Astrocyte of the cerebellum (primary cell): ENCODE data around the gene MAPKAPK2.
"Not testable (repeated sequence)": the region's sequence is repeated elsewhere in the genome, so short reads cannot be mapped to it uniquely, and the experiment has no call there.

Source experiments
- DNase-seq: peaks from one replicate; pipeline ENCODE4 v3.0.0-alpha.2; 2011; ENCODE audit warnings: low read depth
- H3K4me3 ChIP-seq: 2 replicates; pipeline ENCODE4 v1.5.1; 2011; ENCODE audit warnings: mild to moderate bottlenecking, low read depth, low read length, moderate library complexity
- in situ Hi-C: cut with HindIII; loops from 2 replicates; pipeline ENCODE4 v1.10.0; 2017; ENCODE audit warnings: low sequenced_read_pairs
- TF ChIP-seq, protein P1 (sequence below): IDR thresholded peaks from 2 replicates; pipeline ENCODE4 v1.5.1; 2012; ENCODE audit warnings: low read length, low read depth, moderate library complexity, mild to moderate bottlenecking; ENCODE audit errors: missing control alignments

The MAPKAPK2 gene

DNA sequence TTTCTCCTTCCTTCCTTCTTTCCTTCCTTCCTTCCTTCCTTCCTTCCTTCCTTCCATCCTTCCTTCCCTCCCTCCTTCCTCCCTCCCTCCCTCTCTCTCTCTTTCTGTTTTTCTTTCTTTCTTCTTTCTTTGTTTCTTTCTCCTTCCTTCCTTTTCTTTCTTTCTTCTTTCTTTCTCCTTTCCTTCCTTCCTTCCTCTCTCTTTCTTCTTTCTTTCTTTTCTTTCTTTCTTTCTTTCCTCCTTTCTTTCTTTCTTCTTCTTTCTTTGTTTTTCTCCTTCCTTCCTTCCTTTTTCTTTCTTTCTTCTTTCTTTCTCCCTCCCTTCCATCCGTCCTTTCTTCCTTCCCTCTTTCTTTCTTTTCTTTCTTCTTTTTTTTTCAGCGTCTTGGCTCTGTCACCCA lies 67.8 kb downstream of the MAPKAPK2 start:
- DNase-seq: no peak
- TF ChIP-seq, protein P1, sequence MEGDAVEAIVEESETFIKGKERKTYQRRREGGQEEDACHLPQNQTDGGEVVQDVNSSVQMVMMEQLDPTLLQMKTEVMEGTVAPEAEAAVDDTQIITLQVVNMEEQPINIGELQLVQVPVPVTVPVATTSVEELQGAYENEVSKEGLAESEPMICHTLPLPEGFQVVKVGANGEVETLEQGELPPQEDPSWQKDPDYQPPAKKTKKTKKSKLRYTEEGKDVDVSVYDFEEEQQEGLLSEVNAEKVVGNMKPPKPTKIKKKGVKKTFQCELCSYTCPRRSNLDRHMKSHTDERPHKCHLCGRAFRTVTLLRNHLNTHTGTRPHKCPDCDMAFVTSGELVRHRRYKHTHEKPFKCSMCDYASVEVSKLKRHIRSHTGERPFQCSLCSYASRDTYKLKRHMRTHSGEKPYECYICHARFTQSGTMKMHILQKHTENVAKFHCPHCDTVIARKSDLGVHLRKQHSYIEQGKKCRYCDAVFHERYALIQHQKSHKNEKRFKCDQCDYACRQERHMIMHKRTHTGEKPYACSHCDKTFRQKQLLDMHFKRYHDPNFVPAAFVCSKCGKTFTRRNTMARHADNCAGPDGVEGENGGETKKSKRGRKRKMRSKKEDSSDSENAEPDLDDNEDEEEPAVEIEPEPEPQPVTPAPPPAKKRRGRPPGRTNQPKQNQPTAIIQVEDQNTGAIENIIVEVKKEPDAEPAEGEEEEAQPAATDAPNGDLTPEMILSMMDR: no peak
- in situ Hi-C loops: no loop called here
- H3K4me3 ChIP-seq: no peak overlapping the region

DNA sequence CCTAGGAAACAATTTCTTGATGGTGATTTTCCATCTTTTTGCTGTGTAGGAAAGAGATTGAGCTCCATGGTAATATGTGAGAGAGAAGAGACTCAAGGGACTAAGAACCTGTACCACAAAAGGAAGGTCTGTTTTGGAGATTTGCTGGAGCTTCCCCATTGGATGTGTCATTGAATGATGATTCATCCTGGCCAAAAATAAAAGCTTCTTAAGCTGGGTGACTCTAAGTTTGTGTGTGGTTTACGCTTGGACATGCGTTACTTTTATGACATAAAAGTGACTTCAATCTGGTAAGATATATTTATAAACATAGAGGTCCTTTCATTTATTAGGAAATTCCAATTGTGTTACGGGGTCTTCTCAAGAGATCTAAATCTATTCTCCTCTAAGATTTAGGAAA lies 68.4 kb downstream of the MAPKAPK2 start:
- no peak overlapping the region for H3K4me3 ChIP-seq
- in situ Hi-C loops: no loop called here
- no peak for DNase-seq
- TF ChIP-seq, protein P1: no peak

DNA sequence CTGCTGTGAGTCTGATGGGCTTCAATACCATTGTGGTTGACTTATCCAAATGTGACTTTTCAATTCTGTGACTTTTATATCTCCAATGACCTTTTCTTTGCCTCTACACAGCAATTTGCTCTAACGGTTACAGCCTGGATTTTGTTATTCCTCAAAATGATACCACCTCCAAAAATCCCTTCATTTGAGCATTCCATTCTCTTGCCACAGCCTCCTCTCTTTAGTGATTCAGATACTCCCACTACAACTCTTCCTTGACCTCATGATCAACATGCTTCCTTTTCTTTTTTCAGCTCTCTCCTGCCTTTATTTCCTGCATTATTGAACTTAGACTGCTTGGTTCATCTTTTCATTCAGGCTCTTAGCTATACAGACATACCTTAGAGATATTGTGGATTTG lies 69.3 kb downstream of the MAPKAPK2 start:
- TF ChIP-seq, protein P1: no peak
- H3K4me3 ChIP-seq: no peak overlapping the region
- in situ Hi-C loops: no loop called here
- DNase-seq: no peak

DNA sequence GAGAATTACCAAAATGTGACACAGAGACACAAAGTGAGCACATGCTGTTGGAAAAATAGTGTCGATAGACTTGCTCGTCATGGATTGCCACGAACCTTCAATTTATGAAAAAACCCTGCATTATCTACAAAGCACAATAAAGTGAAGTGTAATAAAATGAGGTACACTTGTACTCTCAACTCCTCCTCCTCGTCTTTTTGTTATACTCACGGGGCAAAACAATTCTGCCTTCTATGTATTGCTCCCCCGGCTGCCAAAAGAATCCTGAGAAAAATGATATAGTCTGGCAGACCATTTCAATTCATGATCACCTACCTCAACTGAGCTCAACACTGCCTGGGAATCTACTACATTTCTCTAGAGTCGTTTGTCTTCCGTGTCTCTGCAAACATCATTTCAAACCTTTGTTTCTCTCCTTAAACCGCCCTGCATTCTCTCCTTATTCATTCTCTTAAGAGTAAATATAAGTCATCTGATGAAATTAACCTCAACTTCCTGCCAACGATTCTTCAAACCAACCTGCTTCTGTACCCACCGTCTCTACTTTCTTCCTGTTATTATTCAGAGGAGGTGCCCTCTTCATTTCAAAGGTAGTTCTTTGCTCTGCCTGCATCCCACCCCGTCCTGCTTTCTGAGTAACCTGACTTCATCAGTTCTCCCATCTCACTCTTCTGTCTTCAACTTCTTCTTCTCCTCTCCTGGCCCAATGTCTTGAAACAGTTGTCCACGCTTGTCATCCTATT lies 73.0 kb downstream of the MAPKAPK2 start:
- H3K4me3 ChIP-seq: no peak overlapping the region
- in situ Hi-C loops: no loop called here
- no peak for DNase-seq
- TF ChIP-seq, protein P1: no peak

DNA sequence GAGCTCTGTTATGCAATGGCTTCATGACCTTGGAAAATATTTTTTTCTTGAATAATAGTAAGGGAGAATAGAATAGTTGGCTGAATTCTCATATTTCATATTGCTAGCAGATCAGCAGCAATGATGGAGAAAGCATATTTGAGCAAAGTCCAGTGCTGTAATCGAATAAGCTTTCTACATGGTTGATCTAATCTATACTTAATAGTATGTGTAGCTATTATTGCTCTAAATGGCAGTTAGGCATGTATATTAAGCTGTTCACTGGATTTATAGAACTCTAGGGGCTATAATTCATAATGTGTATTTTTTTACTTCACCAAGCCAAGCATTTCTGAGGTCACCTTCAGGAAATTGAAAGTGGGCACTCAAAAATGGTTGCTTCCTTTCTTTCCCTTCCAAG lies 75.9 kb downstream of the MAPKAPK2 start:
- TF ChIP-seq, protein P1: no peak
- no peak for DNase-seq
- H3K4me3 ChIP-seq: no peak overlapping the region
- in situ Hi-C loops: no loop called here

DNA sequence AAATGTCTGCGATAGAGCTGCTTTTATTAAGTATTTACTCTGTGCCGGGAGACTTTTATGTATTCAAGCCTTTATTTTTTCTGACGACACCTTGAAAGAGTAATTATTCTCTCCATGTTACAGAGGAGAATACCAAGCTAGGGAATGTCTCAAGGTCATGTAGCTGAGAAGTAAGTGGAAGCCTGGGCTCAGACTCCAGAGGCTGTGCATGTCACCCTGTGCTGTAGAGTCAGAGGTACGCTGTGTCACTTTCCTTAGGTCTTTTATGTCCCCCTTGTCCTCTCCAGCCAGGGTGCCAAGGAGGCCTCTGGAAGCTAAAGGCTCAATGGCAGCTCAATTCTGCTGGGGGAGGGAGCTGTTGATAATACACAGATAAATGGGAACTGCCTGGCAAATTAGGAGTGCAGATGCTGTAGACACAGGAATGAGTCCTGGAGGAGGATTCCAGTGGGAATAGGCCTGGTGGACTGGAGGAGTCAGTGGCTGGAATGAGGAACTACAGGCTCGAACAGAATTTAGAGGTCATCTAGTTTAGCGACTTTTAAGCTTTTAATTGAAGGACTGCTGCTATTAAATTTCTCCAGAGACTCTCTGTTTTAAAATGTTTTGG lies 76.6 kb downstream of the MAPKAPK2 start:
- TF ChIP-seq, protein P1: no peak
- H3K4me3 ChIP-seq: no peak overlapping the region
- in situ Hi-C loops: no loop called here
- no peak for DNase-seq

DNA sequence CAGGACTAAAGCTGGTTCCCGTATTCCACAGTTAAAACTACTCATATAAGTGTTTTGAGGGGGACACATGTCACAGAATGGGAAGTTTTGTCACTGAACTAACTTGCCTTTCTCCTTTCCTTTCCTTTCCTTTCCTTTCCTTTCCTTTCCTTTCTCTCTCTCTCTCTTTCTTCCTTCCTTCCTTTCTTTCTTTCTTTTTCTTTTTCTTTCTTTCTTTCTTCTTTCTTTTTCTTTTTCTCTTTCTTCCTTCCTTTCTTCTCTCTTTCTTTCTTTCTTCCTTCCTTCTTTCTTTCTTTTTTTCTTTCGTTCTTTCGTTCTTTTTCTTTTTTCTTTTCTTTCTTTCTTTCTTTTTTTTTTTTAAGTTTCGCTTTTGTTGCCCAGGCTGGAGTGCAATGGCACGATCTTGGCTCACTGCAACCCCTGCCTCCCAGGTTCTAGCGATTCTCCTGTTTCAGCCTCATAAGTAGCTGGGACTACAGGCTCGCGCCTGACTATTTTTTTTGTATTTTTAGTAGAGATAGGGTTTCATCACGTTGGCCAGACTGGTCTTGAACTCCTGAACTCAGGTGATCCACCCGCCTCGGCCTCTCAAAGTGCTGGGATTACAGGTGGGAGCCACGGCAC lies 78.1 kb downstream of the MAPKAPK2 start:
- DNase-seq, H3K4me3 ChIP-seq, in situ Hi-C loops: not testable (repeated sequence)

DNA sequence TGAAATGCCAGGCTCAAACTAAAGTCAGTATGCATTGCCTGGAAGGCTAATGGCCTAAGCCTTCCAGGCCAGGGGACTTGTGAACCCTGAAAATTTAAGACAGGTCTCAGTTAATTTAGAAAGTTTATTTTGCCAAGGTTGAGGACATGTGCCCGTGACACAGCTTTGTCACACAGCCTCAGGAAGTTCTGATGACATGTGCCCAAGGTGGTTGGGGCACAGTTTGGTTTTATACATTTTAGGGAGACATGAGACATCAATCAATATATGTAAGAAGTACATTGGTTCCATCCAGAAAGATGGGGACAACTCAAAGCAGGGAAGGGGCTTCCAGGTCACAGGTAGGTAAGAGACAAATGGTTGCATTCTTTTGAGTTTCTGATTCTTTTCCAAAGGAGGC lies 81.1 kb downstream of the MAPKAPK2 start:
- in situ Hi-C loops, H3K4me3 ChIP-seq, DNase-seq: not testable (repeated sequence)
